GM12875 (cell line): ENCODE measurements around the gene HESX1.

Experiments used
- H3K4me3 ChIP-seq: one replicate; pipeline ENCODE4 v1.5.1; 2011; ENCODE audit warnings: low read depth, low read length, control low read depth
- CTCF ChIP-seq: IDR thresholded peaks from 2 replicates; pipeline ENCODE4 v1.5.1; 2011; ENCODE audit warnings: low read depth, mild to moderate bottlenecking, control low read depth, inconsistent platforms, low read length, moderate library complexity, borderline replicate concordance; ENCODE audit not compliant: insufficient read depth

HESX1 gene

GRCh38 chr3:57161915-57162314, 37.9 kb downstream of the HESX1 start:
- no peak overlapping the region for H3K4me3 ChIP-seq
- no peak for TF ChIP-seq CTCF

- no peak for TF ChIP-seq CTCF
- H3K4me3 ChIP-seq, result no peak overlapping the region
Observed at GRCh38 chr3:57160765-57161538, 38.8 kb downstream of the HESX1 start.

- H3K4me3 ChIP-seq, result no peak overlapping the region
- no peak for TF ChIP-seq CTCF
Observed at GRCh38 chr3:57160076-57160764, 39.6 kb downstream of the HESX1 start.

- no peak for TF ChIP-seq CTCF
Observed at GRCh38 chr3:57158813-57159738, 40.7 kb downstream of the HESX1 start.

GRCh38 chr3:57158325-57158724, 41.5 kb downstream of the HESX1 start:
- H3K4me3 ChIP-seq, result no peak overlapping the region
- no peak for TF ChIP-seq CTCF

More at GRCh38 chr3:57158813-57159738, 40.7 kb downstream of the HESX1 start:
- no peak overlapping the region for H3K4me3 ChIP-seq

- H3K4me3 ChIP-seq, result no peak overlapping the region
- no peak for TF ChIP-seq CTCF
Observed at GRCh38 chr3:57157545-57157944, 42.2 kb downstream of the HESX1 start.
